ENCODE data around the gene OVOL2.

Gene OVOL2

GRCh38 chr20:18011482-18011881, 46.2 kb downstream of the OVOL2 start:
- no peak for DNase-seq

DNA sequence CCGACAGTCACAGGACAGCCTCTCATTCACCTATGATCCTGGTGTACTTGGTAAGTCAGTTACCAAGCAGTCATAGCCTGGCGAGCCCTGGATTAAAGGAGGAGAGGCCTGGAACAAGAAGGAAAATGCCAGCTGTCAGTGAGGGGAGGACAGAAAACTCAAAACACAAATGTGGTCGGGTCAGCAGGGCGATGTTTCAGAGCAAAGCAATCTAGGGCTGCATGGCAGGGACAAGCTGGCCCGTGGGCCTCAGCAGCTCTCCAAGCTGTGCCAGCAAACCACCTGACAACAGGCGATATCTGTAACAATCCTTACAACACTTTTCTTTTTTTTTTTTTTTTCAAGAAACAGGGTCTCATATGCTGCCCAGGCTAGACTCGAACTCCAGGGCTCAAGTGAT, 48.6 kb downstream of the OVOL2 start:
- no peak for DNase-seq

DNA sequence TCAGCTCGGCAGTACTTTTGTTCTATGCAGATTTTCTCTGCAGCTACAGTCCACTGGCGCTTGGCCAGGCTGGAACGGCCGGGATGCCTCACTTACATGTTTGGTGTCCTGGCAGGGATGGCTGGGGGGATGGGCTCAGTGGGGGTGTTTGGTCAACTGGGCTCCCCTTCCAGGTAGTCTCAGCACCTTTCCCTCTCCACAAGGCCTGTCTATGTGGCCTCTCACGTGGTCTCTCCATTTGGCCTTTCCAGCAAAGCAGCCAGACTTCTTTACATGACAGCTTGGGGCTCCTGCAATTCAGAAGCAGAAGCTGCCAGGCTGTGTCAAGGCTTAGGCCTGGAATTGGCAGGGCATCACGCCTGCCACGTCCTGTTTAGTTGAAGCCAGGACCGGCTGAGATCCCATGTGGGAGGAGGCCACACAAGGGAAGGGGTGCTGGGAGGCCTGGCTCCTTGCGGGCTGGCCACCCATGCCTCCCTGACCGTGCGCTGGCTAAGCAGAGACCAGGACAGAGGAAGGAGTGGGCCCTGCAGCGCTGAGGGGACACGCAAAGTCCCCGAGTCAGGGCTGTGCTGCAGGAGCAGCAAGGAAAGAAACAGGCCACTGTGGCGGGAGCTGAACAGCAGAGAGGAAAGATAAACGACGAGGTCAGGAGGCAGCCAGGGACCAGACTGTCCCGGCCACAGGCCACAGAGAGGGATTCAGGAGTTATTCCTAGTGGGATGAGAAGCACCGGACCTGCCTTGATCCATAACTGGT, 50.0 kb downstream of the OVOL2 start:
- DNase-seq, result no peak

GRCh38 chr20:18006684-18007083, 51.0 kb downstream of the OVOL2 start:
- DNase-seq, result no peak

- DNase-seq, result no peak
These were observed 51.7 kb downstream of the OVOL2 start for GRCh38 chr20:18005990-18006364.

- no peak for DNase-seq
These were observed 52.3 kb downstream of the OVOL2 start for GRCh38 chr20:18005170-18005989.

DNA sequence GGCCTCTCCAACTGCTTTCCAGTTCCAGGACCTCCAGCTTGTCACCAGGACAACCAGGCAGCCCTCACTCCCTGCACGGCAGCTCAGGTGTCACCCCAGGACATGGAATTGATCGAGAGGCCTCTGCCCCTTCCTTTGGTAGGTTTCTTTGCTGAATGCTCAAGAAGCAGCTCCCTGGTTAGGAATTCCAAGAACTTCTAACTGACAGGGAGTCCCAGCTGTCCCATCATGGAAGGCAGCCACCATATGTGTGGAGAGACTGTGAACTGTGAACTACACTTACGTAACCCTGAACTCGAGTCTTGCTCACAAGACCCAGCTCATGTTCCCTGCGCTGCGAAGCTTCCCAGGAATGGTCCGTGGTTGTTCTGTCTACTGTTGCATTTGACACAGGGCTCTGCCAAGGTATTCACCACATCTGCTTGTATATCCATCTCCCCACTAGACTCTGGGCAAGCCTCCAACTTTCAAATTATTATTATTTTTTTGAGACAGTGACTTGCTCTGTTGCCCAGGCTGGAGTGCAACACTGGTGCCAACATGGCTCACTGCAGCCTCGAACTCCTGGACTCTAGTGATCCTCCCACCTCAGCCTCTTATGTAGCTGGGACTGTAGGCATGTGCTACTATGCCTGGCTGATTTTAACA, 53.2 kb downstream of the OVOL2 start:
- DNase-seq, result peak; percentile 17

DNA sequence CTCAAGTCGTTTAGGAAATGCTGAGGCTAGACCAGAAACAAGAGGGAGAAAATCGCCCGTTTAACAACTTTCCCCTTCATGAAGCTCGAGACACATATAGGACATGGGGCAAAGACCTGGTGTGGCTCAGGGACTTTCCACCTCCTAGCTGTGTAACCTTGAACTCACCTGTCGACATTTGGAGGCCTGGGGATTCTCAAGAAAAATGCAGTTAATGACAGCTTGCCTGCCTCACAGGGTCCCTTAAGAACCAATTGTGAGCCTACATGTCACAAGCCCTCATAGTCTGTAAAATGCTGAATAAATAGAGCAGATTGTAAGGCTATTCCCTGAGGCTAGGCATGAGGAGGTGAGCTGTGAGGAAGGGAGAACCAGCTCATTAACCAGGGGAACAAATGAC, 53.8 kb downstream of the OVOL2 start:
- DNase-seq, result no peak

DNA sequence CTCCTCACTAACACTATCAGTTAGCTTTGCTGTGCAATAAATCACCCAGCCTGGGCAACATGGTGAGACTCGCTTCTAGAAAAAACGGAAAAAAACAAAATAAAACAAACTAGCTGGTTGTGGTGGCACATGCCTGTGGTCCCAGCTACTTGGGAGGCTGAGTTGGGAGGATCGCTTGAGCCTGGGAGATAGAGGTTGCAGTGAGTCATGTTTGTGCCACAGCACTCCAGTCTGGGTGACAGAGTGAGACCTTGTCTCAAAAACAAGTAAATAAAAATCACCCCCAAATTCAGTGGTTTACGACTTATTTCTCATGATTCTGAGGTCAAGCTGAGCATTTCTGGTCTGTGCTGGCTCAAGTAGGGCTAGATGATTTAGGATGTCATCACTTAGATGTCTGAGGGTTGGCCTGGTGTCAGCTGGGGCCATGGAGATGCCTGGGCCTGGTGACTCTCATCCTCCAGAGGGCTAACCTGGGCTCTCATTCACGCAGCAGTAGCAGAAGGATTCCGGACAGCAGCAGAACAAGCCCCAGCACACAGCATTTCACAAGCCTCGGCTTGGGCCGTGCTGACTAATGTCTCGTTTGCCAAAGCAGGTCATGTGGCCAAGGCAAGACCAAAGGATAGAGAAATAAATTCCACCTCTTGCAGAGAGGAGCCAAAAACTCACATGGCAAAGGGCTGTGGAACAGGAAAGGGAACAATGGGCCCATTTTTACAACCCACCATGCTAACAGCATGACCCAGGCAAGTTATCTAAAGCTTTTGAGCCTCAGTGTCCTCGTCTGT, 56.4 kb downstream of the OVOL2 start:
- DNase-seq, result peak; percentile 52

DNA sequence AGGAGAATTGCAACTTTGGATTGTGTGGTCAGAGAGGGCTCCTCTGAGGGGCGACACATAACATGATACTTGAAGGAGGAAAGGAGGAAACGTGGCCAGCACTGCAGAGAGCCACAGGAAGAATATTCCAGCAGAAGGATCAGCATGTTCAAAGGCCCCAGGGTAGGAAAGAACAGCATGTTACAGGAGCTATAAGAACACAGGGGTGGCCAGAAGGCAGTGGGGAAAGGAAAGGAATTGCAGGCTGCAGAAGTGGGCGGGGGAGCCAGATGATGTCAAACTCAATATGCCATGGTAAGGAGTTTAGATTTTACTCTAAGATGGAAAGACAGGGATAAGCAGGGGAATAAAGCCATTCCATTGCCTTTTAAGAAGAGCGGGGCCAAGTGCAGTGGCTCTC, 58.1 kb downstream of the OVOL2 start:
- no peak for DNase-seq

DNA sequence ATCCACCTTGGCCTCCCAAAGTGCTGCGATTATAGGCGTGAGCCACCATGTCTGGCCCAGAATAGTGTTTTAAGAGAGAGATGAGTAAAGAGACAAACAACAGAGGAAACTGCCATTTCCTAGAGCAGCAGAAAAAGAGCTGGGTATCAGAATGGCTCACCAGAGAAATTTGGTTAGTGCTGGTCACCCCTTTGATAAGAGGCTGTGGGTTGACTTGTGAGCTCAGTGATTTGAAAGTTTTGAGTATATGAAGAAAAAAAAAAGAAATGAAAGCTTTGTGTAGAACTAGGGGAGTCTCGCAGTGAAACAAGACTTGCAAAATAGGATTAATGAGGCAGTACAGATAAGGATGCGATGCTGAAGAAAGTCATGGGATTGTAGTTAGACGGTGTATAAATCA, 59.3 kb downstream of the OVOL2 start:
- no peak for DNase-seq

DNA sequence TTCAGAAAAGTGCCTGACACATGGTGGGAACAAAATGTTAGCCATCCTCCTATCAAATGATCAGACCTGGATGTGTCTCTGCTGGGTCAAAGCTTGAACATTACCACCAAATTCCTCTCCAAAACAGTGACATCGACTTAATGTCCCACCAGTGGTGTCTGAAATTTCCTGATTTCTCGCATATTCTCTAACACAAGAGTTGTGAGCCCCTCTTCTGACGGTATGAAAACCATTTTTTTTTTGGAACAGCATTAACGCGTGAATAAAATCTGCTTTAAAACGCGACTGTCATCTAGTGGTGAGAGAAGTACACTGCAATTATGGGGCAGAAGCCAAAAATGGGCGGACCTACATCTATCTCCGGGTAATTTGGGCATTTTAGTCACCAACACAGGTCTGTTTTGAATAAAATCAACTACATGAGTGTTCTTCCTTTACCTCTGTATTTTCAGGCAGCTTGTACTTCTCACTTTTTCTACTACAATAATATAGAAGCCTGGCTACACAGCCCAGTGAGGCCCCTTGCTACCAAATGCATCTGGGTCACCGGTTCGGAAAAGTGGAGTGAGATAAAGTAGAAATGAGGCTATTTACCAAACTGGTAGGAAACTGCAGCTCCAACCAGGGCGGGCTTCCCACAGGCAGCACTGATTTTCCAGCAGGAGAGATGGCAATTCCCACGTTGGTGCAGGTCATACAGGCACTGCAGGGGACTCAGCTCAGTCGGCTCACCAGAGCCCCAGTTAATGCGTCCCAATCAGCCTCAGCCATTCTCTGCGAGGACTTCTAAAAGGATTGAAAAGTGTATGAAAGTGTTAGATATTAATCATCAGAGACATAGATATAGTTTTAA, 61.5 kb downstream of the OVOL2 start:
- peak; percentile 72 for DNase-seq

DNA sequence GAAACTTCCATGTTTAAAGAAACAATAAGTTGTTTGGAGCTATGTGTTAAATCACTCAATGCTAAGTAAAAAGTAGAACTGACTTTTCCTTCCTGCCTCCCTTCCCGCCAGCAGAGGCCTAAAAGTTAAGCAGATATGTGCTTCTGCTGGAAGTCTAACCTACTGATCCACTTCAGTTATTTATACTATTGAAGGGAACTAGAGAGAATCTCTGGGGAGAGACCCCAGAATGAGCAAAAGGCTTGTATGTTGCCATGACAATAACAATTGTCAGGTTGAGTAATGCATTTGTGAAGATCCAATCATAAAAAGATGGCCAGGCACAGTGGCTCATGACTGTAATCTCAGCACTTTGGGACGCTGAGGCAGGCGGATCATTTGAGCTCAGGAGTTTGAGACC, 64.2 kb downstream of the OVOL2 start:
- no peak for DNase-seq

- DNase-seq, result no peak
These were observed 64.7 kb downstream of the OVOL2 start for GRCh38 chr20:17992847-17993513.

DNA sequence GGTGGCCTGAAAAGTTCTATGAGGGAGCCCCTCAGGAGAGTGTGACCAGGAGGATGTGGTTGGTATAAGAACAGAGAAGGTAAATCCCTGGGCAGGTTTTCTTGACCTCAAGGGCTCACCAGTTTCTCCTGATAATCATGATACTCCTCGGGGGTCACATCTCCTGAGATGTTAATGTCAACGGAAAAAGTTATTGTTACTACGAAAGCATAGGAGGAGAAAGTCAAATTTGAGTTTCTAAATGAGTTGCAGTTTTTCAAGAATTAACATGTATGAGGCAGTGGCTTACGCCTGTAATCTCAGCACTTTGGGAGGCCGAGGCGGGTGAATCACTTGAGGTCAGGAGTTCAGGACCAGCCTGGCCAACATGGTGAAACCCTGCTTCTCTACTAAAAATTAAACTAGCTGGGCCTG, 65.5 kb downstream of the OVOL2 start:
- DNase-seq, result no peak

GRCh38 chr20:17990278-17990972, 67.3 kb downstream of the OVOL2 start:
- DNase-seq, result no peak

- DNase-seq, result no peak
These were observed 69.7 kb downstream of the OVOL2 start for GRCh38 chr20:17987988-17988387.

DNA sequence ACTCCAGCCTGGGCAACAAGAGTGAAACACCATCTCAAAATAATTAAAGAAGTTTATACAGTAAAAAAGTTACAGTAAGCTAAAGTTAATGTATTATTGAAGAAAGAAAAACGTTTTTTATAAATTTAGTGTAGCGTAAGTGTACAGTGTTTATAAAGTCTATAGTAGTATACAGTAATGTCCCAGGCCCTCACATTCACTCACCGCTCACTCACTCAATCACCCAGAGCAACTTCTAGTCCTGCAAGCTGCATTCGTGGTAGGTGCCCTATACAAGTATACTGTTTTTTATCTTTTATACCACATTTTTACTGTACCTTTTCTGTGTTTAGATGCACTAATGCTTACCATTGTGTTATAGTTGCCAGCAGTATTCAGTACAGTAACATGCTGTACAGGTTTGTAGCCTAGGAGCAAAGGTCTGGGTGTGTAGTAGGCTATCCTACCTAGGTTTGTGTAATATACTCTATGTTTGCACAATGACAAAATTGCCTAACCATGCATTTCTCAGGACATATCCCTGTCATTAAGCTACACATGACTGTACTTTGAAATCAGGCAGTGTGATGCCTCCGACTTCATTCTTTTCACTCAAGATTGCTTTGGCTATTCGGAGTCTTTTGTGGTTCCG, 72.2 kb downstream of the OVOL2 start:
- DNase-seq, result no peak

GRCh38 chr20:17976305-17976704, 81.4 kb downstream of the OVOL2 start:
- DNase-seq, result no peak

All from fibroblast of skin of right quadriceps (primary cell).